HEK293 (cell line): Measurements from ENCODE around the gene EMCN.

ENCODE experiments used
- BCL11A ChIP-seq: fragments of 450-650 bp; formaldehyde crosslinking; IDR thresholded peaks from 2 replicates; pipeline ENCODE4 v1.5.1; 2016; ENCODE audit warnings: low read depth, missing biosample characterization, missing genetic modification characterization
- ZNF24 ChIP-seq: fragments of 450-650 bp; formaldehyde crosslinking; IDR thresholded peaks from 2 replicates; pipeline ENCODE4 v1.5.1; 2016; ENCODE audit warnings: missing biosample characterization, missing genetic modification characterization
- TF ChIP-seq, protein P1 (sequence below): fragments of 450-650 bp; formaldehyde crosslinking; IDR thresholded peaks from 2 replicates; pipeline ENCODE4 v1.5.1; 2016; ENCODE audit warnings: missing biosample characterization, missing genetic modification characterization

DNA sequence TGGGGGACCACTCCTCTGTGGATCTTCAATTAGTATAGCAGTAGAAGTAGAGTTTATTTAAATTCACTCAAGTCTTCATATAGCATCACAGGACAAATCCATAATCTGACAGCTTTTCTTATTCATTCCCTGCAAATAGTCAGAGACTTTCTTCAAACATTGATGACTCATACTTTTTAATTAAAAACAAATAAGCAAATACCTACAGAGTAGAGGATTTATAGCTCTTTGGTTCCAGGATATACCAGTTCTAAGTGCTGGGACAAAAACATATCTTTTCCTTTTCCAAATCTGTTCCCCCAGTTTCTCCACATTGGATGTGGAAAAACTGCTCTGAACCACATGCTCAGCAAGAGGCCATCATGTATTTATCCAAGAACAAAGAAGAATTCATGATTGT lies 24.1 kb downstream of the EMCN start:
- TF ChIP-seq, protein P1, sequence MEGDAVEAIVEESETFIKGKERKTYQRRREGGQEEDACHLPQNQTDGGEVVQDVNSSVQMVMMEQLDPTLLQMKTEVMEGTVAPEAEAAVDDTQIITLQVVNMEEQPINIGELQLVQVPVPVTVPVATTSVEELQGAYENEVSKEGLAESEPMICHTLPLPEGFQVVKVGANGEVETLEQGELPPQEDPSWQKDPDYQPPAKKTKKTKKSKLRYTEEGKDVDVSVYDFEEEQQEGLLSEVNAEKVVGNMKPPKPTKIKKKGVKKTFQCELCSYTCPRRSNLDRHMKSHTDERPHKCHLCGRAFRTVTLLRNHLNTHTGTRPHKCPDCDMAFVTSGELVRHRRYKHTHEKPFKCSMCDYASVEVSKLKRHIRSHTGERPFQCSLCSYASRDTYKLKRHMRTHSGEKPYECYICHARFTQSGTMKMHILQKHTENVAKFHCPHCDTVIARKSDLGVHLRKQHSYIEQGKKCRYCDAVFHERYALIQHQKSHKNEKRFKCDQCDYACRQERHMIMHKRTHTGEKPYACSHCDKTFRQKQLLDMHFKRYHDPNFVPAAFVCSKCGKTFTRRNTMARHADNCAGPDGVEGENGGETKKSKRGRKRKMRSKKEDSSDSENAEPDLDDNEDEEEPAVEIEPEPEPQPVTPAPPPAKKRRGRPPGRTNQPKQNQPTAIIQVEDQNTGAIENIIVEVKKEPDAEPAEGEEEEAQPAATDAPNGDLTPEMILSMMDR: no peak
- TF ChIP-seq ZNF24 (tag by site-specific recombination) (no peak), BCL11A (no peak)
